GM12865 (cell line): Measurements from ENCODE around the gene PCNX4.

Source experiments
- DNase-seq: peaks from one replicate; pipeline ENCODE4 v3.0.0; 2010; ENCODE audit warnings: low read depth
- H3K4me3 ChIP-seq: 2 replicates; pipeline ENCODE4 v1.5.1; 2011; ENCODE audit warnings: mild to moderate bottlenecking, low read depth, low read length, control low read depth
- CTCF ChIP-seq: IDR thresholded peaks from 2 replicates; pipeline ENCODE4 v1.5.1; 2011; ENCODE audit warnings: low read length, control low read depth, low read depth, inconsistent platforms; ENCODE audit not compliant: insufficient read depth; ENCODE audit errors: missing control alignments

Gene PCNX4

GRCh38 chr14:60101786-60102185, 10.1 kb downstream of the PCNX4 start:
- no peak for DNase-seq
- no peak overlapping the region for H3K4me3 ChIP-seq
- no peak for TF ChIP-seq CTCF

- no peak for DNase-seq
- no peak overlapping the region for H3K4me3 ChIP-seq
These were observed 10.7 kb downstream of the PCNX4 start for GRCh38 chr14:60102389-60102788.

DNA sequence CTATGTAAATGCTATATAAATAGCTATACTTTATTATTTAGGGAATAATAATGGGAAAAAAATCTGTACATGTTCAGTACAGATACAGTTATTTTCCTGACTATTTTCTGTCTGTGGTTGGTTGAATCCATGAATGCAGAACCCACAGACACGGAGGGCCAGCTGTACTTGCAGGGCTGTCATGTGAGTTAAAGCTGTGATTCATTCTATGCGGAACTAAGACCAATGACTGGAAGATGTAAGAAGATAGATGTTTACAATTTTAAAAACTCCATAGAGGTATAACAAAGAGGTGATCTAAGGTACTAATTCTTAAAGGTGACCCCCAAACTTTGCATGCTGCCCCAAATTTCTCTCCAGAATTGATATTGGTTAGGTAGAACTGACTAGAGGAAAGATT, 14.6 kb downstream of the PCNX4 start:
- H3K4me3 ChIP-seq = no peak overlapping the region
- DNase-seq = no peak
- no peak for TF ChIP-seq CTCF

More at GRCh38 chr14:60102389-60102788, 10.7 kb downstream of the PCNX4 start:
- no peak for TF ChIP-seq CTCF

- no peak for TF ChIP-seq CTCF
- H3K4me3 ChIP-seq = no peak overlapping the region
- no peak for DNase-seq
These were observed 15.8 kb downstream of the PCNX4 start for GRCh38 chr14:60107477-60107876.

GRCh38 chr14:60111732-60112131, 20.0 kb downstream of the PCNX4 start:
- H3K4me3 ChIP-seq = no peak overlapping the region
- no peak for DNase-seq

GRCh38 chr14:60114881-60115280, 23.2 kb downstream of the PCNX4 start:
- H3K4me3 ChIP-seq = no peak overlapping the region
- no peak for DNase-seq
- no peak for TF ChIP-seq CTCF

More at GRCh38 chr14:60111732-60112131, 20.0 kb downstream of the PCNX4 start:
- TF ChIP-seq CTCF = no peak

- H3K4me3 ChIP-seq = no peak overlapping the region
- no peak for TF ChIP-seq CTCF
- no peak for DNase-seq
These were observed 24.5 kb downstream of the PCNX4 start for GRCh38 chr14:60116181-60116580.
